Heart left ventricle (tissue), 16 donors: ENCODE measurements around the gene EXOC2. TPM values are rescaled to one million over a fixed set of nuclear protein-coding genes. Genes with fewer than 3 reads are reported as not detected.

Experiments
- ATAC-seq, 4 donors: fragments of 200-7000 bp; cut with Tn5 transposase; one replicate each; pipeline ENCODE4 v1.9.1; 2020 to 2022; ENCODE audit warnings: moderate library complexity in 4 of 4, mild to moderate bottlenecking in 3 of 4, moderate number of reproducible peaks in 1 of 4
- DNase-seq, 5 donors: peaks; one replicate each; pipeline ENCODE4 v3.0.0-alpha.2; 2020
- H3K27ac ChIP-seq, 12 donors: fragments of 200-600 bp; sonication (generic) in 4 of 12; one replicate each; pipeline versions ENCODE4 v1.5.0 to v1.8.0; 2016 to 2022; ENCODE audit warnings: mild to moderate bottlenecking in 2 of 12
- H3K27me3 ChIP-seq, 9 donors: fragments of 200-600 bp; sonication (generic) in 2 of 9; one replicate each; pipeline versions ENCODE4 v1.5.1 to v1.8.0; 2016 to 2022; ENCODE audit warnings: mild to moderate bottlenecking in 3 of 9
- H3K36me3 ChIP-seq, 9 donors: fragments of 200-600 bp; sonication (generic) in 2 of 9; one replicate each; pipeline versions ENCODE4 v1.5.0 to v1.8.0; 2018 to 2022; ENCODE audit warnings: mild to moderate bottlenecking in 2 of 9
- H3K4me1 ChIP-seq, 12 donors: fragments of 200-600 bp; sonication (generic) in 4 of 12; one replicate each; pipeline versions ENCODE4 v1.5.0 to v1.8.0; 2016 to 2022; ENCODE audit warnings: mild to moderate bottlenecking in 3 of 12
- H3K4me3 ChIP-seq, 12 donors: fragments of 200-600 bp; sonication (generic) in 4 of 12; one replicate each; pipeline versions ENCODE4 v1.5.0 to v1.8.0; 2017 to 2022; ENCODE audit warnings: mild to moderate bottlenecking in 9 of 12, moderate library complexity in 4 of 12
- H3K9me3 ChIP-seq, 12 donors: fragments of 200-600 bp; sonication (generic) in 4 of 12; one replicate each; pipeline versions ENCODE4 v1.5.0 to v1.8.0; 2016 to 2022; ENCODE audit warnings: mild to moderate bottlenecking in 1 of 12
- CTCF ChIP-seq, 12 donors: fragments of 200-600 bp; sonication (generic) in 4 of 12; IDR thresholded peaks; one replicate each; pipeline versions ENCODE4 v1.5.0 to v1.8.0; 2018 to 2022; ENCODE audit warnings: antibody characterized with exemption in 12 of 12, mild to moderate bottlenecking in 5 of 12
- POLR2A ChIP-seq, 2 donors: fragments of 450-650 bp; IDR thresholded peaks; one replicate each; pipeline ENCODE4 v1.6.1; 2017; ENCODE audit warnings: antibody characterized with exemption in 2 of 2, mild to moderate bottlenecking in 2 of 2, moderate library complexity in 2 of 2
- WGBS, 4 donors: extraction: QIAGEN DNeasy Blood & Tissue Kit in 2 of 4; methylation state at CpG; one replicate each; pipeline versions ENCODE4 v1.1.5 to v1.1.7; 2013 to 2018; 5-methylcytosine and 5-hydroxymethylcytosine counted together
- intact Hi-C, 10 donors: fragments of 100-400 bp; cut with DNase I; formaldehyde crosslinking; loops; one replicate each; pipeline versions ENCODE4 v1.11.1 to v1.14.2; 2022
- polyA plus RNA-seq, 2 donors: library from polyadenylated mRNA; stranded (reverse); fragments of 200-250 nt; gene quantifications; one replicate each; pipeline ENCODE4 v1.2.3, GENCODE V29; 2013
- total RNA-seq, 9 donors: library from RNA; depleted of rRNA in 2 of 9; stranded (reverse); fragments of >200 nt in 2 of 9; fragmentation: NEBNext Ultra II Directional in 3 of 9; extraction: Animal tissue kit (Norgen Biotek cat#: 25700) in 3 of 9; gene quantifications; one replicate each; pipeline versions ENCODE4 v1.1.0 to v1.2.4, GENCODE V29; 2016 to 2023
- donor health status: ischemic (EF 13 %, LVEDD 7.1; RV severe dilation, severe dysfunction).
- donor health status: healthy with polysubstance abuse.
- donor health status: DM: no; HTN: yes; CAD: no.
- donor health status: DM: no; HTN: no; CAD: no.
- donor health status: ischemic (EF 25% LVEDD 6.9; RV normal size, moderate dysfunction).
- donor health status: ischemic (EF 25% LVEDD 5.7; RV mildly dilated, moderate dysfunction).
- donor health status: healthy.
- donor health status: DM: yes; HTN: yes; CAD: no.
- donor health status: ischemic (EF 35%, LVEDD 5.7; RV mildly dilated, moderate dysfunction).
- donor health status: nonischemic (EF 11% LVEDD 7.7; RV severe dilation, severe dysfunction).
- donor health status: DM: yes; HTN: yes; CAD: no.
- donor health status: PGD.
- donor health status: ischemic (EF 29% LVEDD 5.4; RV normal size, mild dysfunction).
- donor health status: nonischemic (EF 23%, LVEDD 6.1; RV moderate dilation, normal function).

The EXOC2 gene
- total and polyA plus RNA-seq, 11 donors, result 4.4 to 23.0 (median 12.5) TPM

DNA sequence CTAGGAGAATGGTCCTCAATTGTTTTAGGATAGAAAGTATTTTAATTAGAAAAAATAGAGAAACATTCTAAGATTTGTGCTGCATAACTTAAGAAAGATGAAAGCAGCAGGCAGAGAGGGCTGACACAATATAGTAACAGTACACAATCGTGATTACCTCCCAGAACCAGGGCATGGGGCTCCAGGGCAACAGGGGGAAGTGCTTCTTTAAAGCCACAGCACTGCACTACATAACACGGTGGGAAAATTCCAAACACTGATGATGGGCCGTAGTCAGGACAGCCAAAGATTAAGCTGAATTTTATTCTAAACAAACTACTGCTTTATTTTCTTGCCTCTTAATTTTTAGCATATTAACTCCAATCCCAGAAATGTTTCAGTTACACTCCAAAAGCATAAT lies 14.4 kb downstream of the EXOC2 start:
- DNase-seq (no peak), ATAC-seq (no peak)
- WGBS, 4 donors, result 61 to 69% (median 63%) methylated on average over 3 of the region's 3 CpGs
- Histone ChIP-seq H3K36me3 (no peaks in the 10 kb centered on the region), H3K9me3 (no peaks in the 10 kb centered on the region), H3K4me1 (peaks cover 0 to 21% (median 6%) of the 10 kb centered on the region in 12 donors), H3K27ac (no peak overlapping the region), H3K27me3 (no peaks in the 10 kb centered on the region), H3K4me3 (no peak overlapping the region)
- TF ChIP-seq POLR2A (IDR thresholded peaks at IDR 0.05) (no peak), CTCF (IDR thresholded peaks at IDR 0.05) (no peak)
- intact Hi-C loops, result no loop called here

- DNase-seq (no peak), ATAC-seq (no peak)
- intact Hi-C loops, result no loop called here
- no peaks in the 10 kb centered on the region for H3K9me3 ChIP-seq
- H3K4me3 ChIP-seq, result no peak overlapping the region
- H3K27ac ChIP-seq, result no peak overlapping the region
- TF ChIP-seq POLR2A (IDR thresholded peaks at IDR 0.05), result no peak
- no peak for TF ChIP-seq CTCF (IDR thresholded peaks at IDR 0.05)
- no peaks in the 10 kb centered on the region for H3K36me3 ChIP-seq
- 93 to 96% (median 94%) methylated on average over 4 of the region's 4 CpGs for WGBS, 4 donors
- H3K27me3 ChIP-seq, result no peaks in the 10 kb centered on the region
- H3K4me1 ChIP-seq, result peaks cover 0 to 18% (median 4%) of the 10 kb centered on the region in 12 donors
Measured at GRCh38 chr6:677919-678318, 15.0 kb downstream of the EXOC2 start.

DNA sequence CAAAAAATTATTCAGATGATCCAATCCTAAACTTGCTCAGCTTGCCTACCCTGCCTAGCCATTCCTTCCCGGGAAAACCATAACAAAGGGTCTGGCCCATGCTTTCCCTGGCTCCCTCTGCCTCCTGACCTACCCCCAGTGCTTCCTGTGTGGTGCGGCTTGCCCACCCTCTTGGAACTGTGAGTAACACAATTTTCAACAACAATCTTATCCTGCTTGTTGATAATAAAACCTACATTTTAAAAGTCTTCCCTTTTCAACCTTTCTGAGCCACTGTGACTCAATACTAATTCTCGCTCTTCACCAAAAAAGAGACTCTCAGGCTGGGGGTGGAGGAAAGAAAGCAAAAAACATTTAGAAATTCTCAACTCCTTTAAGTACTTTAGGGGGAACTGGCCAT lies 18.0 kb downstream of the EXOC2 start:
- no peak for ATAC-seq

DNA sequence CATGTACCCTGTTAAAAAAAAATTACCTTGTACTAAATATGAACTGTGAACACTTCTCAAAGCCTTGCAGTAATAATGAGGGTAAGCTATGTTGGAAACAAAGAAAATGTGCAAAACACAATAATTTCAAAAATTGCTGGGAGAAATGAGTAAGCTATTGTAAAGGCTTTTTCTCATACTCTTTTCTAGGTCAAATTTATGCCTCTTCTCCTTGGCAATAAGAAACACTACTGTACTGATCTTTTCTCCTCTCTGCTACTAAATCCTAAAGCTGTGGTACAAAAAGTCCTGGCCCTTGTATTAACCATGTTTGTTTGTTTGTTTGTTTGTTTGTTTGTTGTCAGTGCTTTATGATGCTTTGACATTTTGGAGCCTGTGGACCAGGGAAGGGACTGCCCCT lies 18.5 kb downstream of the EXOC2 start:
- H3K4me3 ChIP-seq, result no peak overlapping the region
- no peaks in the 10 kb centered on the region for H3K27me3 ChIP-seq
- no peak for TF ChIP-seq POLR2A (IDR thresholded peaks at IDR 0.05)
- no peak for TF ChIP-seq CTCF (IDR thresholded peaks at IDR 0.05)
- peaks cover 0 to 15% (median 4%) of the 10 kb centered on the region in 12 donors for H3K4me1 ChIP-seq
- H3K27ac ChIP-seq, result no peak overlapping the region
- H3K36me3 ChIP-seq, result no peaks in the 10 kb centered on the region
- DNase-seq (no peak), ATAC-seq (no peak)
- intact Hi-C loops, result no loop called here
- peaks cover 0 to 10% (median 0%) of the 10 kb centered on the region in 12 donors for H3K9me3 ChIP-seq

More for the DNA sequence above, 18.0 kb downstream of the EXOC2 start:
- WGBS, 4 donors, result 72 to 82% (median 80%) methylated on average over 3 of the region's 3 CpGs
- Histone ChIP-seq H3K36me3 (no peaks in the 10 kb centered on the region), H3K27me3 (no peaks in the 10 kb centered on the region), H3K4me1 (peaks cover 0 to 12% (median 3%) of the 10 kb centered on the region in 12 donors), H3K9me3 (peaks cover 0 to 10% (median 0%) of the 10 kb centered on the region in 12 donors), H3K27ac (no peak overlapping the region), H3K4me3 (no peak overlapping the region)
- intact Hi-C loops, result no loop called here
- no peak for DNase-seq
- TF ChIP-seq CTCF (IDR thresholded peaks at IDR 0.05), result no peak
- no peak for TF ChIP-seq POLR2A (IDR thresholded peaks at IDR 0.05)
